H9 (cell line): Measurements from ENCODE around the gene STARD10. TPM values are rescaled to one million over a fixed set of nuclear protein-coding genes. Genes with fewer than 3 reads are reported as not detected.
"Not testable (repeated sequence)": the region's sequence is repeated elsewhere in the genome, so short reads cannot be mapped to it uniquely, and the experiment has no call there.

ENCODE experiments used
- DNase-seq: peaks from one replicate; pipeline ENCODE4 v3.0.0-alpha.2; 2017
- H2AFZ ChIP-seq: one replicate; pipeline ENCODE4 v1.6.1; 2013; ENCODE audit warnings: mild to moderate bottlenecking, low read length, control low read depth, moderate library complexity
- H2AK5ac ChIP-seq: 2 replicates; pipeline ENCODE4 v1.6.1; 2013; ENCODE audit warnings: low read length, control low read depth, mixed read lengths; ENCODE audit not compliant: insufficient read length
- H2BK120ac ChIP-seq: one replicate; pipeline ENCODE4 v1.6.1; 2013; ENCODE audit warnings: low read depth, mild to moderate bottlenecking, low read length, control low read depth, inconsistent platforms; ENCODE audit not compliant: poor library complexity, severe bottlenecking
- H2BK12ac ChIP-seq: 2 replicates; pipeline ENCODE4 v1.6.1; 2013; ENCODE audit warnings: low read length, control low read depth, mixed read lengths, low read depth; ENCODE audit not compliant: insufficient read length
- H2BK15ac ChIP-seq: 2 replicates; pipeline ENCODE4 v1.6.1; 2013; ENCODE audit warnings: low read depth, low read length, control low read depth
- H2BK20ac ChIP-seq: one replicate; pipeline ENCODE4 v1.6.1; 2013; ENCODE audit warnings: low read depth, mild to moderate bottlenecking, low read length, control low read depth, inconsistent platforms; ENCODE audit not compliant: poor library complexity, severe bottlenecking
- H2BK5ac ChIP-seq: 2 replicates; pipeline ENCODE4 v1.6.1; 2013; ENCODE audit warnings: low read length, control low read depth, mixed read lengths; ENCODE audit not compliant: insufficient read length
- H3K14ac ChIP-seq: 2 replicates; pipeline ENCODE4 v1.6.1; 2013; ENCODE audit warnings: low read length, control low read depth; ENCODE audit not compliant: insufficient read depth
- H3K18ac ChIP-seq: 2 replicates; pipeline ENCODE4 v1.6.1; 2013; ENCODE audit warnings: low read depth, mild to moderate bottlenecking, mixed read lengths, low read length, control low read depth; ENCODE audit not compliant: insufficient read length
- H3K23ac ChIP-seq: 2 replicates; pipeline ENCODE4 v1.6.1; 2013; ENCODE audit warnings: low read length, control low read depth, mixed read lengths, low read depth; ENCODE audit not compliant: insufficient read length
- H3K23me2 ChIP-seq: 2 replicates; pipeline ENCODE4 v1.6.1; 2013; ENCODE audit warnings: low read depth, mild to moderate bottlenecking, mixed read lengths, low read length, control low read depth; ENCODE audit not compliant: insufficient read length, poor library complexity, severe bottlenecking
- H3K27ac ChIP-seq: 2 replicates; pipeline ENCODE4 v1.5.1; 2013; ENCODE audit warnings: low read length, control low read depth, mixed read lengths, low read depth; ENCODE audit not compliant: insufficient read length
- H3K27me3 ChIP-seq: 2 replicates; pipeline ENCODE4 v1.6.1; 2013; ENCODE audit warnings: low read length, control low read depth, inconsistent platforms; ENCODE audit not compliant: insufficient read depth
- H3K4ac ChIP-seq: 2 replicates; pipeline ENCODE4 v1.6.1; 2013; ENCODE audit warnings: low read depth, mild to moderate bottlenecking, control low read depth, inconsistent platforms, low read length, moderate library complexity
- H3K4me1 ChIP-seq: 2 replicates; pipeline ENCODE4 v1.6.1; 2013; ENCODE audit warnings: low read length, control low read depth, inconsistent platforms; ENCODE audit not compliant: insufficient read depth
- H3K4me2 ChIP-seq: 2 replicates; pipeline ENCODE4 v1.6.1; 2013; ENCODE audit warnings: low read length, control low read depth, mixed read lengths; ENCODE audit not compliant: insufficient read length, insufficient read depth
- H3K56ac ChIP-seq: 2 replicates; pipeline ENCODE4 v1.6.1; 2013; ENCODE audit warnings: low read depth, mild to moderate bottlenecking, mixed read lengths, low read length, control low read depth; ENCODE audit not compliant: insufficient read length
- H3K79me1 ChIP-seq: 2 replicates; pipeline ENCODE4 v1.6.1; 2013; ENCODE audit warnings: low read depth, mild to moderate bottlenecking, moderate library complexity, low read length, control low read depth, inconsistent platforms; ENCODE audit not compliant: insufficient read depth, poor library complexity, severe bottlenecking
- H3K79me2 ChIP-seq: 2 replicates; pipeline ENCODE4 v1.6.1; 2013; ENCODE audit warnings: low read length, control low read depth, inconsistent platforms; ENCODE audit not compliant: insufficient read depth
- H3K9ac ChIP-seq: 2 replicates; pipeline ENCODE4 v1.6.1; 2013; ENCODE audit warnings: low read length, control low read depth, mixed read lengths; ENCODE audit not compliant: insufficient read length; ENCODE audit errors: extremely low read depth
- H3K9me3 ChIP-seq: one replicate; pipeline ENCODE4 v1.6.1; 2013; ENCODE audit warnings: low read depth, low read length, inconsistent platforms; ENCODE audit not compliant: control insufficient read depth
- H3T11ph ChIP-seq: one replicate; pipeline ENCODE4 v1.6.1; 2013; ENCODE audit warnings: mild to moderate bottlenecking, low read length, control low read depth, inconsistent platforms
- H4K20me1 ChIP-seq: one replicate; pipeline ENCODE4 v1.6.1; 2013; ENCODE audit not compliant: control insufficient read depth, insufficient read length, insufficient read depth
- H4K5ac ChIP-seq: 2 replicates; pipeline ENCODE4 v1.6.1; 2013; ENCODE audit warnings: low read depth, mild to moderate bottlenecking, mixed read lengths, low read length, control low read depth; ENCODE audit not compliant: insufficient read length
- H4K8ac ChIP-seq: replicated peaks from 2 replicates; pipeline ENCODE4 v1.6.1; 2013; ENCODE audit warnings: low read length, control low read depth, mixed read lengths, low read depth; ENCODE audit not compliant: insufficient read length
- H4K91ac ChIP-seq: 2 replicates; pipeline ENCODE4 v1.6.1; 2013; ENCODE audit warnings: low read depth, mild to moderate bottlenecking, moderate library complexity, mixed read lengths, low read length, control low read depth; ENCODE audit not compliant: insufficient read length
- H3K27ac Mint-ChIP-seq, 3 experiments: 2 replicates in 2 of 3; 3 replicates in 1 of 3; pipeline ENCODE4 v1.8.0; 2020 to 2021; ENCODE audit warnings: mixed read lengths in 3 of 3, mild to moderate bottlenecking in 1 of 3, moderate library complexity in 1 of 3
- H3K27me3 Mint-ChIP-seq: 2 replicates; pipeline ENCODE4 v1.8.0; 2021; ENCODE audit warnings: low read depth, mild to moderate bottlenecking, moderate library complexity, mixed read lengths
- H3K36me3 Mint-ChIP-seq, 3 experiments: 2 replicates in 2 of 3; 3 replicates in 1 of 3; pipeline ENCODE4 v1.8.0; 2020 to 2021; ENCODE audit warnings: low read depth in 3 of 3, mixed read lengths in 3 of 3; ENCODE audit not compliant: insufficient read depth in 1 of 3
- H3K4me1 Mint-ChIP-seq, 2 experiments: 2 replicates each; pipeline ENCODE4 v1.8.0; 2020; ENCODE audit warnings: mixed read lengths in 2 of 2
- H3K4me3 Mint-ChIP-seq, 2 experiments: 2 replicates in 1 of 2; 3 replicates in 1 of 2; pipeline ENCODE4 v1.8.0; 2020 to 2021; ENCODE audit warnings: mild to moderate bottlenecking in 2 of 2, mixed read lengths in 2 of 2, moderate library complexity in 1 of 2
- H3K9me3 Mint-ChIP-seq, 2 experiments: 2 replicates in 1 of 2; 3 replicates in 1 of 2; pipeline ENCODE4 v1.8.0; 2020; ENCODE audit warnings: mild to moderate bottlenecking in 2 of 2, mixed read lengths in 2 of 2, moderate library complexity in 1 of 2
- WGBS: extraction: QIAGEN DNeasy Blood & Tissue Kit; methylation state at CpG from one replicate; pipeline ENCODE4 v1.1.7; 2013; ENCODE audit warnings: missing lambda C conversion rate, low lambda C conversion rate, mixed read lengths; ENCODE audit not compliant: insufficient read length; ENCODE audit errors: extremely low coverage; 5-methylcytosine and 5-hydroxymethylcytosine counted together
- total RNA-seq: library from RNA; stranded (reverse); gene quantifications from 2 replicates; pipeline ENCODE4 v1.2.1, GENCODE V29; 2021
- TF ChIP-seq, protein P1 (sequence below): fragments of 200-600 bp; sonication (generic); conservative IDR thresholded peaks from 3 replicates; pipeline ENCODE4 v1.8.0; 2021; ENCODE audit warnings: antibody characterized with exemption, mild to moderate bottlenecking

Gene STARD10
- total RNA-seq, 1 experiment from 2014 or later: 24.4 TPM

DNA sequence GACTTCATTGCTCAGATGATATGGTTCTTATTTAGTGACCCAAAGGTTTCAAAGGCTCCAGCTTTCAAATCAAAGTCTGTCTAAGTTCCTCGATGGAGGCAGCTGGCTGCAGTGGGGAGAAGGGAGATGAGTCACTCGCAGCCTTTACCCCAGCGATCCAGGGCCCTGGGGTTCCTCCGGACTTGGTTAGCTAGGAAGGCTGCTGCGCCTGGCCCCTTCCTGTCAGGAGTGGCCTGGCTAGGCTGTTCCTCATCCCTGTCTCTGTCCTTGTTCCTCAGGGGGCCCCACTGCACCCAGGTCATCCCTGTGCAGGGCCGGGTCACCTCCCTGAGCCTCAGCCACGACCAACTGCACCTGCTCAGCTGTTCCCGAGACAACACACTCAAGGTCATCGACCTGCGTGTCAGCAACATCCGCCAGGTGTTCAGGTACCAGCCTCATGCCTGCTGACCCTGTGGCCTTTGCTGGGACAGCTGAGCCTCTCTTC, 34.3 kb upstream of the STARD10 start:
- H3K9ac ChIP-seq: no peak overlapping the region
- H2BK5ac ChIP-seq: no peak overlapping the region
- no peak overlapping the region for H3K56ac ChIP-seq
- TF ChIP-seq, protein P1, sequence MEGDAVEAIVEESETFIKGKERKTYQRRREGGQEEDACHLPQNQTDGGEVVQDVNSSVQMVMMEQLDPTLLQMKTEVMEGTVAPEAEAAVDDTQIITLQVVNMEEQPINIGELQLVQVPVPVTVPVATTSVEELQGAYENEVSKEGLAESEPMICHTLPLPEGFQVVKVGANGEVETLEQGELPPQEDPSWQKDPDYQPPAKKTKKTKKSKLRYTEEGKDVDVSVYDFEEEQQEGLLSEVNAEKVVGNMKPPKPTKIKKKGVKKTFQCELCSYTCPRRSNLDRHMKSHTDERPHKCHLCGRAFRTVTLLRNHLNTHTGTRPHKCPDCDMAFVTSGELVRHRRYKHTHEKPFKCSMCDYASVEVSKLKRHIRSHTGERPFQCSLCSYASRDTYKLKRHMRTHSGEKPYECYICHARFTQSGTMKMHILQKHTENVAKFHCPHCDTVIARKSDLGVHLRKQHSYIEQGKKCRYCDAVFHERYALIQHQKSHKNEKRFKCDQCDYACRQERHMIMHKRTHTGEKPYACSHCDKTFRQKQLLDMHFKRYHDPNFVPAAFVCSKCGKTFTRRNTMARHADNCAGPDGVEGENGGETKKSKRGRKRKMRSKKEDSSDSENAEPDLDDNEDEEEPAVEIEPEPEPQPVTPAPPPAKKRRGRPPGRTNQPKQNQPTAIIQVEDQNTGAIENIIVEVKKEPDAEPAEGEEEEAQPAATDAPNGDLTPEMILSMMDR: no peak
- no peaks in the 10 kb centered on the region for H3K79me2 ChIP-seq
- Mint-ChIP-seq H3K27me3 (peaks cover 17% of the 10 kb centered on the region), H3K27ac (no peak overlapping the region), H3K4me1 (peaks cover 9 to 12% of the 10 kb centered on the region in 2 experiments), H3K9me3 (no peaks in the 10 kb centered on the region), H3K36me3 (peaks cover 0 to 2% (median 0%) of the 10 kb centered on the region in 3 experiments; a peak in 2 of 7 replicates), H3K4me3 (no peak overlapping the region)
- no peak overlapping the region for H2BK15ac ChIP-seq
- H3K14ac ChIP-seq: no peak overlapping the region
- H2BK20ac ChIP-seq: no peak overlapping the region
- no peak overlapping the region for H2BK12ac ChIP-seq
- WGBS: no CpG with 5 or more reads among the region's 11 CpGs
- H2AK5ac ChIP-seq: no peak overlapping the region
- no peak overlapping the region for H3K23ac ChIP-seq
- H3T11ph ChIP-seq: no peak overlapping the region
- no peak overlapping the region for H2BK120ac ChIP-seq
- H3K18ac ChIP-seq: no peak overlapping the region
- H3K4me2 ChIP-seq: no peak overlapping the region
- no peak overlapping the region for H3K4ac ChIP-seq
- no peak for DNase-seq
- H4K20me1 ChIP-seq: no peaks in the 10 kb centered on the region
- H3K4me1 ChIP-seq: no peaks in the 10 kb centered on the region
- peaks cover 3% of the 10 kb centered on the region for H3K23me2 ChIP-seq
- H3K79me1 ChIP-seq: no peaks in the 10 kb centered on the region
- no peaks in the 10 kb centered on the region for H3K27me3 ChIP-seq
- no peak overlapping the region for H4K8ac ChIP-seq
- no peak overlapping the region for H2AFZ ChIP-seq
- no peak overlapping the region for H4K91ac ChIP-seq
- H4K5ac ChIP-seq: no peak overlapping the region
- H3K9me3 ChIP-seq: no peaks in the 10 kb centered on the region
- no peak overlapping the region for H3K27ac ChIP-seq

GRCh38 chr11:72827656-72828055, 33.8 kb upstream of the STARD10 start:
- not testable (repeated sequence) for H3K27ac Mint-ChIP-seq

More at GRCh38 chr11:72827656-72828055, 33.8 kb upstream of the STARD10 start:
- not testable (repeated sequence) for H2BK120ac ChIP-seq, H2AFZ ChIP-seq, H3K56ac ChIP-seq, H3K9me3 Mint-ChIP-seq, H4K91ac ChIP-seq, H3K4ac ChIP-seq, H3K36me3 Mint-ChIP-seq, H2AK5ac ChIP-seq, H3K79me1 ChIP-seq, H3K79me2 ChIP-seq, H3K4me3 Mint-ChIP-seq, H2BK15ac ChIP-seq, H2BK12ac ChIP-seq, H3K9ac ChIP-seq, H3K23me2 ChIP-seq, H4K8ac ChIP-seq, DNase-seq, H3K27ac ChIP-seq, H3K23ac ChIP-seq, H3K4me1 ChIP-seq, H2BK5ac ChIP-seq, H2BK20ac ChIP-seq, H4K20me1 ChIP-seq, H4K5ac ChIP-seq, H3K14ac ChIP-seq, H3K18ac ChIP-seq, H3K4me2 ChIP-seq, H3T11ph ChIP-seq, H3K9me3 ChIP-seq, H3K27me3 ChIP-seq
- H3K27me3 Mint-ChIP-seq: peaks cover 18% of the 10 kb centered on the region
- H3K4me1 Mint-ChIP-seq: peaks cover 10 to 13% of the 10 kb centered on the region in 2 experiments
- no CpG with 5 or more reads among the region's 11 CpGs for WGBS
